CD4-positive, alpha-beta T cell treated with Interleukin-21 for 1 hour (primary cell): ENCODE data around the gene CRISPLD2.

Experiments
- DNase-seq: peaks from one replicate; pipeline ENCODE4 v3.0.0-alpha.2; 2020

Gene CRISPLD2

GRCh38 chr16:84918006-84918909 is 98.5 kb downstream of the CRISPLD2 start:
- no peak for DNase-seq

- no peak for DNase-seq
Observed at GRCh38 chr16:84919269-84919668, 99.5 kb downstream of the CRISPLD2 start.

GRCh38 chr16:84919708-84920107 is 99.9 kb downstream of the CRISPLD2 start:
- DNase-seq, result no peak

- DNase-seq, result no peak
Observed at GRCh38 chr16:84920333-84920732, 100.5 kb downstream of the CRISPLD2 start.

- no peak for DNase-seq
Observed at GRCh38 chr16:84922351-84923120, 102.8 kb downstream of the CRISPLD2 start.

GRCh38 chr16:84924331-84925091 is 104.7 kb downstream of the CRISPLD2 start:
- DNase-seq, result no peak

GRCh38 chr16:84925092-84925772 is 105.4 kb downstream of the CRISPLD2 start:
- DNase-seq, result peak; percentile 62

GRCh38 chr16:84925773-84926372 is 106.1 kb downstream of the CRISPLD2 start:
- no peak for DNase-seq

GRCh38 chr16:84926462-84926861 is 106.7 kb downstream of the CRISPLD2 start:
- no peak for DNase-seq

GRCh38 chr16:84927621-84928591 is 108.1 kb downstream of the CRISPLD2 start:
- no peak for DNase-seq

- DNase-seq, result no peak
Observed at GRCh38 chr16:84928679-84929420, 109.1 kb downstream of the CRISPLD2 start.

- DNase-seq, result no peak
Observed at GRCh38 chr16:84929421-84930297, 109.9 kb downstream of the CRISPLD2 start.

- DNase-seq, result peak; percentile 5
Observed at GRCh38 chr16:84930298-84931106, 110.7 kb downstream of the CRISPLD2 start.

GRCh38 chr16:84931107-84931494 is 111.3 kb downstream of the CRISPLD2 start:
- no peak for DNase-seq

GRCh38 chr16:84931506-84931905 is 111.7 kb downstream of the CRISPLD2 start:
- no peak for DNase-seq

GRCh38 chr16:84932681-84933080 is 112.9 kb downstream of the CRISPLD2 start:
- DNase-seq, result no peak

- no peak for DNase-seq
Observed at GRCh38 chr16:84933774-84934631, 114.2 kb downstream of the CRISPLD2 start.
